A549 (cell line): ENCODE results near the gene EFCAB11. TPM values are rescaled to one million over a fixed set of nuclear protein-coding genes. Genes with fewer than 3 reads are reported as not detected.

Experiments used
- ATAC-seq, 2 experiments: fragments of 200-7000 bp in 1 of 2; fragments of >200 bp in 1 of 2; cut with Nextera tagmentation in 1 of 2; cut with Tn5 transposase in 1 of 2; 3 replicates each; pipeline versions ENCODE4 v1.8.0 to v1.9.1; 2018 to 2020; ENCODE audit warnings: mild to moderate bottlenecking in 1 of 2, moderate library complexity in 1 of 2
- CTCF ChIA-PET: fragments of 300-600 bp; sonication (Branson Sonifier 250); formaldehyde crosslinking; extraction: SDS; loops from one replicate; lab custom pipeline; 2021; ENCODE audit warnings: antibody characterized with exemption, inconsistent platforms; lab: Yijun Ruan, JAX
- POLR2A ChIA-PET: fragments of 350-600 bp; formaldehyde crosslinking; extraction: SDS; loops from one replicate; lab custom pipeline; 2021; ENCODE audit warnings: antibody characterized with exemption, inconsistent platforms; lab: Yijun Ruan, JAX
- DNase-seq, 2 experiments: peaks; one replicate each; pipeline versions ENCODE4 v3.0.0 to v3.0.0-alpha.2; 2011 to 2016; ENCODE audit warnings: low read depth in 1 of 2, low spot score in 1 of 2
- FAIRE-seq: peaks from 2 replicates; lab custom pipeline; 2011; peaks lifted over from hg19 to GRCh38; lab: Jason Lieb, UNC
- H3K27ac ChIP-seq, 2 experiments: fragments of >200 bp; sonication (Bioruptor Twin); formaldehyde crosslinking; 3 replicates each; pipeline ENCODE4 v1.5.1; 2016 to 2017
- H3K4me1 ChIP-seq: fragments of >200 bp; sonication (Bioruptor Twin); formaldehyde crosslinking; 3 replicates; pipeline ENCODE4 v1.6.1; 2016
- H3K4me2 ChIP-seq: fragments of >200 bp; sonication (Bioruptor Twin); formaldehyde crosslinking; 3 replicates; pipeline ENCODE4 v1.6.1; 2016
- H3K4me3 ChIP-seq: fragments of >200 bp; sonication (Bioruptor Twin); formaldehyde crosslinking; 3 replicates; pipeline ENCODE4 v1.5.1; 2016
- H3K9me3 ChIP-seq: fragments of >200 bp; sonication (Bioruptor Twin); formaldehyde crosslinking; 3 replicates; pipeline ENCODE4 v1.6.1; 2016
- BHLHE40 ChIP-seq: IDR thresholded peaks from 2 replicates; pipeline ENCODE4 v1.6.1; 2012; ENCODE audit warnings: low read depth, low read length, inconsistent platforms
- CBX8 ChIP-seq: fragments of 200-600 bp; sonication (generic); IDR thresholded peaks from 2 replicates; pipeline ENCODE4 v1.6.1; 2016
- CEBPB ChIP-seq, 2 experiments: fragments of >200 bp in 1 of 2; sonication (Bioruptor Twin) in 1 of 2; formaldehyde crosslinking in 1 of 2; IDR thresholded peaks; 2 replicates each; pipeline ENCODE4 v1.6.1; 2012 to 2016
- CHD4 ChIP-seq: fragments of 200-600 bp; sonication (generic); IDR thresholded peaks from 2 replicates; pipeline ENCODE4 v1.6.1; 2016; ENCODE audit warnings: antibody characterized with exemption, mild to moderate bottlenecking, borderline replicate concordance
- E2F6 ChIP-seq: IDR thresholded peaks from 2 replicates; pipeline ENCODE4 v1.6.1; 2012; ENCODE audit warnings: low read depth, borderline replicate concordance
- EHMT2 ChIP-seq: fragments of 200-600 bp; sonication (generic); IDR thresholded peaks from 2 replicates; pipeline ENCODE4 v1.6.1; 2016; ENCODE audit warnings: antibody characterized with exemption, low read depth, mild to moderate bottlenecking, moderate library complexity
- EP300 ChIP-seq, 2 experiments: fragments of >200 bp; sonication (Bioruptor Twin); formaldehyde crosslinking; IDR thresholded peaks; 2 replicates in 1 of 2; 3 replicates in 1 of 2; pipeline ENCODE4 v1.6.1; 2016 to 2017
- FOXS1 ChIP-seq: fragments of 250-450 bp; sonication (Bioruptor Pico); IDR thresholded peaks from 2 replicates; pipeline ENCODE4 v1.5.0; 2020; ENCODE audit warnings: mild to moderate bottlenecking, moderate library complexity
- GATA3 ChIP-seq: IDR thresholded peaks from 2 replicates; pipeline ENCODE4 v1.6.1; 2012; ENCODE audit warnings: borderline replicate concordance
- HOXA7 ChIP-seq: fragments of 250-450 bp; sonication (Bioruptor Pico); IDR thresholded peaks from 2 replicates; pipeline ENCODE4 v1.5.0; 2020; ENCODE audit warnings: mild to moderate bottlenecking, moderate library complexity
- HOXB13 ChIP-seq: fragments of 250-450 bp; sonication (Bioruptor Pico); IDR thresholded peaks from 2 replicates; pipeline ENCODE4 v1.5.0; 2020; ENCODE audit warnings: low read depth, mild to moderate bottlenecking, moderate library complexity
- HOXB5 ChIP-seq: fragments of 250-450 bp; sonication (Bioruptor Pico); IDR thresholded peaks from 2 replicates; pipeline ENCODE4 v1.5.0; 2020; ENCODE audit warnings: mild to moderate bottlenecking, moderate library complexity
- KDM1A ChIP-seq: fragments of 200-600 bp; sonication (generic); IDR thresholded peaks from 2 replicates; pipeline ENCODE4 v1.6.1; 2016; ENCODE audit warnings: low read depth, mild to moderate bottlenecking
- KDM5A ChIP-seq: fragments of 200-600 bp; sonication (generic); IDR thresholded peaks from 2 replicates; pipeline ENCODE4 v1.6.1; 2016; ENCODE audit warnings: antibody characterized with exemption, mild to moderate bottlenecking
- MYC ChIP-seq: IDR thresholded peaks from 2 replicates; pipeline ENCODE4 v1.6.1; 2012; ENCODE audit warnings: mild to moderate bottlenecking, inconsistent platforms, low read length, improper control_type of control experiment, borderline replicate concordance
- NPAS2 ChIP-seq: fragments of 250-450 bp; sonication (Bioruptor Pico); IDR thresholded peaks from 2 replicates; pipeline ENCODE4 v1.8.0; 2022; ENCODE audit warnings: mild to moderate bottlenecking, moderate library complexity, borderline replicate concordance
- PBX3 ChIP-seq: IDR thresholded peaks from 2 replicates; pipeline ENCODE4 v1.6.1; 2012
- POLR2A ChIP-seq: IDR thresholded peaks from 2 replicates; pipeline ENCODE4 v1.6.1; 2012; ENCODE audit warnings: mild to moderate bottlenecking, low read length
- REST ChIP-seq: fragments of 200-600 bp; sonication (generic); IDR thresholded peaks from 2 replicates; pipeline ENCODE4 v1.6.1; 2016; ENCODE audit warnings: antibody characterized with exemption, mild to moderate bottlenecking, moderate library complexity
- RFX5 ChIP-seq: fragments of 450-650 bp; IDR thresholded peaks from 2 replicates; pipeline ENCODE4 v1.7.1; 2014; ENCODE audit warnings: antibody characterized with exemption, mild to moderate bottlenecking, moderate library complexity
- RNF2 ChIP-seq: fragments of 200-600 bp; sonication (generic); IDR thresholded peaks from 2 replicates; pipeline ENCODE4 v1.6.1; 2016; ENCODE audit warnings: low read depth, mild to moderate bottlenecking, antibody characterized with exemption, moderate library complexity, borderline replicate concordance
- USF2 ChIP-seq: fragments of 450-650 bp; IDR thresholded peaks from 2 replicates; pipeline ENCODE4 v1.6.1; 2014; ENCODE audit warnings: antibody characterized with exemption
- ZSCAN20 ChIP-seq: fragments of 250-450 bp; sonication (Bioruptor Pico); IDR thresholded peaks from 2 replicates; pipeline ENCODE4 v1.8.0; 2022; ENCODE audit warnings: mild to moderate bottlenecking, moderate library complexity
- WGBS: methylation state at CpG from one replicate; pipeline ENCODE4 v1.1.6; 2017; ENCODE audit errors: missing lambda C conversion rate; 5-methylcytosine and 5-hydroxymethylcytosine counted together
- polyA plus RNA-seq, 4 experiments: library from polyadenylated mRNA; depleted of rRNA in 3 of 4; stranded (reverse); fragments of >200 nt; fragmentation: RNase III in 1 of 4; extraction: RNeasy Plus Mini Kit Qiagen cat#74134 plus additional on column Dnase treatment in 1 of 4; gene quantifications; 2 replicates in 3 of 4; 3 replicates in 1 of 4; pipeline ENCODE4 v1.2.3, GENCODE V29; 2011 to 2017

EFCAB11 gene
- polyA plus RNA-seq, 2 of the 4 experiments (the other 2 are of a cell fraction), result 18.8 to 19.6 TPM

DNA sequence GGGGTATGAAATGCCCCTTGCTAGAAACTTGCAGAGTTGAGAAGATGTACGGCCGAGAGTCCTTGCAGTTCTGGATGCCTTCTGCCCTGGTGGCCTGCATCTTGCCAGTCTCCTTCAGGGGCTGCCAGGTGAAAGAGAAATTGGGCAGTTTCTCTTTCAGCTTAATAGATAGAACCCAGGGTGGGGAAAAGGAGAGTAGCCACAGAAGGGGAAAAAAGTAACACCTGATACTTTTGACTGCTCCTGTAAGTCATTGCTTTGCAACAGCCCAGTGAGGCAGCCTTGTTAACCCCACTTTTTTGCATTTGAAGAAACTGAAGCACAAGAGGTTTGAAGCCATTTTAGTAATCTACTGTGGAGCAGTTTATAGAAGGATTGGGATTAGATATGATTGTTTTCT, 28.8 kb upstream of the EFCAB11 start (continued):
- TF ChIP-seq REST (no peak), CBX8 (no peak), USF2 (no peak), HOXB13 (CRISPR knock-in tag) (no peak), NPAS2 (CRISPR knock-in tag) (no peak), E2F6 (no peak), RFX5 (no peak), MYC (no peak), HOXA7 (no peak), CEBPB (IDR thresholded peaks at IDR 0.05) (no peak)

DNA sequence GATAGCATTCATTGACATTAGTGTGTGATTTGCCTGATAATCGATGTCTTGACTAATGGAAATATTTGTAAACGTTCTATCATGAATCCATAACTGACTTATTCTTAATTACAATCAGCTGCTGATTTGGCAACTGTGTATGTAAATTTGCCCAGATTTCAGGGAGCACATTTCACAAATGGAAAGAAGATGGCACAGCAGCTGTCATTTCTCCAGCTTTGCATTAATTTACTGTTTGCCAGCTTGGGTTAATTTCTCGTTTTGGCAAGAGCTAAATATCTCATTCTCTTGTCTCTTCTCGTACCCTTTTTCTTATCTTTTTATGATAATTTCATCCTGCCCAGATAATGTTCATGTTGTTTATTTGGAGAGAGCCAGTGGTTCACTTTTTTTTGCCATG, 24.1 kb upstream of the EFCAB11 start:
- ChIA-PET POLR2A (no interaction called here), CTCF (interaction anchor here (0.6 to 12.1 kb wide), 3 partner anchors 6 to 679 kb away, joined by 4 to 188 read pairs (median 92); no protein-coding TSS in a partner anchor)
- no peak for FAIRE-seq
- no peaks in the 10 kb centered on the region for H3K4me1 ChIP-seq
- ATAC-seq, result no peak
- H3K4me2 ChIP-seq, result no peak overlapping the region
- TF ChIP-seq GATA3 (no peak), MYC (no peak), EP300 (IDR thresholded peaks at IDR 0.05) (no peak), POLR2A (no peak), PBX3 (no peak), RNF2 (no peak), KDM5A (no peak), NPAS2 (CRISPR knock-in tag) (no peak), CHD4 (no peak), HOXB13 (CRISPR knock-in tag) (no peak), HOXB5 (no peak), EHMT2 (no peak), ZSCAN20 (CRISPR knock-in tag) (no peak), HOXA7 (no peak), CBX8 (no peak), KDM1A (no peak), BHLHE40 (no peak), FOXS1 (CRISPR knock-in tag) (no peak)
- H3K9me3 ChIP-seq, result no peaks in the 10 kb centered on the region
- no peak overlapping the region for H3K27ac ChIP-seq
- H3K4me3 ChIP-seq, result no peak overlapping the region
- DNase-seq, result no peak
- WGBS, result 64% methylated on average over 4 of the region's 4 CpGs
